Kidney tubule cell (primary cell): ENCODE measurements around the gene GSTT4.
"Not testable (repeated sequence)": the region's sequence is repeated elsewhere in the genome, so short reads cannot be mapped to it uniquely, and the experiment has no call there.

ENCODE experiments used
- DNase-seq: peaks from one replicate; pipeline ENCODE4 v3.0.0-alpha.2; 2018; ENCODE audit warnings: low spot score

Gene GSTT4

GRCh38 chr22:24005201-24005600 is at the start of gene GSTT4:
TSS of gene GSTT4 (minus strand) at chr22:24005453. CDS start at chr22:24005356, 97 bp downstream.
- no peak for DNase-seq

- DNase-seq = no peak
Measured at GRCh38 chr22:24054356-24054755, 49.1 kb upstream of the GSTT4 start.

- DNase-seq = no peak
Measured at GRCh38 chr22:24053481-24054226, 48.4 kb upstream of the GSTT4 start.

GRCh38 chr22:24051568-24051967 is 46.3 kb upstream of the GSTT4 start:
- no peak for DNase-seq

- no peak for DNase-seq
Measured at GRCh38 chr22:24051028-24051427, 45.8 kb upstream of the GSTT4 start.

GRCh38 chr22:24049978-24050377 is 44.7 kb upstream of the GSTT4 start:
- no peak for DNase-seq

GRCh38 chr22:24049211-24049610 is 44.0 kb upstream of the GSTT4 start:
- no peak for DNase-seq

- no peak for DNase-seq
Measured at GRCh38 chr22:24046024-24046423, 40.8 kb upstream of the GSTT4 start.

GRCh38 chr22:24043958-24044357 is 38.7 kb upstream of the GSTT4 start:
- no peak for DNase-seq

GRCh38 chr22:24043465-24043864 is 38.2 kb upstream of the GSTT4 start:
- not testable (repeated sequence) for DNase-seq

GRCh38 chr22:24040946-24041345 is 35.7 kb upstream of the GSTT4 start:
- no peak for DNase-seq

GRCh38 chr22:24039046-24039445 is 33.8 kb upstream of the GSTT4 start:
- DNase-seq = no peak

- DNase-seq = no peak
Measured at GRCh38 chr22:24037851-24038765, 32.9 kb upstream of the GSTT4 start.

- DNase-seq = no peak
Measured at GRCh38 chr22:24035296-24035695, 30.0 kb upstream of the GSTT4 start.

- DNase-seq = no peak
Measured at GRCh38 chr22:24033731-24034130, 28.5 kb upstream of the GSTT4 start.

GRCh38 chr22:24030186-24030702 is 25.0 kb upstream of the GSTT4 start:
- no peak for DNase-seq

GRCh38 chr22:24029304-24029703 is 24.1 kb upstream of the GSTT4 start:
- no peak for DNase-seq

GRCh38 chr22:24028533-24028932 is 23.3 kb upstream of the GSTT4 start:
- DNase-seq = peak; percentile 36

- DNase-seq = no peak
Measured at GRCh38 chr22:24027991-24028390, 22.7 kb upstream of the GSTT4 start.

- peak; percentile 15 for DNase-seq
Measured at GRCh38 chr22:24027389-24027975, 22.2 kb upstream of the GSTT4 start.

- DNase-seq = no peak
Measured at GRCh38 chr22:24026733-24027132, 21.5 kb upstream of the GSTT4 start.

GRCh38 chr22:24026056-24026455 is 20.8 kb upstream of the GSTT4 start:
- no peak for DNase-seq

- DNase-seq = peak; percentile 36
Measured at GRCh38 chr22:24025475-24025874, 20.2 kb upstream of the GSTT4 start.
